Parathyroid adenoma (tissue), 2 donors: Measurements from ENCODE around the gene NCBP1.

Experiments
- H2AFZ ChIP-seq: fragments of 300-600 bp; sonication (generic); one replicate; pipeline ENCODE4 v1.7.0; 2017; ENCODE audit warnings: antibody characterized with exemption, mild to moderate bottlenecking
- H3K27ac ChIP-seq: fragments of 300-600 bp; sonication (generic); one replicate; pipeline ENCODE4 v1.7.0; 2017
- H3K27me3 ChIP-seq: fragments of 300-600 bp; sonication (generic); one replicate; pipeline ENCODE4 v1.7.0; 2017; ENCODE audit warnings: low read length; ENCODE audit not compliant: control insufficient read depth, insufficient read depth
- H3K36me3 ChIP-seq: fragments of 300-600 bp; sonication (generic); one replicate; pipeline ENCODE4 v1.7.0; 2017; ENCODE audit warnings: low read length; ENCODE audit not compliant: control insufficient read depth, insufficient read depth
- H3K4me1 ChIP-seq: fragments of 300-600 bp; sonication (generic); one replicate; pipeline ENCODE4 v1.7.0; 2017; ENCODE audit warnings: control low read depth
- H3K4me2 ChIP-seq: fragments of 300-600 bp; sonication (generic); one replicate; pipeline ENCODE4 v1.7.0; 2017; ENCODE audit warnings: low read length
- H3K4me3 ChIP-seq: fragments of 300-600 bp; sonication (generic); one replicate; pipeline ENCODE4 v1.7.0; 2017; ENCODE audit warnings: low read depth, low read length
- H3K79me2 ChIP-seq: fragments of 300-600 bp; sonication (generic); one replicate; pipeline ENCODE4 v1.7.0; 2017; ENCODE audit warnings: control low read depth
- H3K9ac ChIP-seq: fragments of 300-600 bp; sonication (generic); one replicate; pipeline ENCODE4 v1.7.0; 2017; ENCODE audit warnings: mild to moderate bottlenecking
- H3K9me3 ChIP-seq: fragments of 300-600 bp; sonication (generic); one replicate; pipeline ENCODE4 v1.7.0; 2017; ENCODE audit warnings: low read length; ENCODE audit not compliant: control insufficient read depth
- CTCF ChIP-seq: fragments of 300-600 bp; sonication (generic); IDR thresholded peaks from one replicate; pipeline ENCODE4 v1.7.0; 2017; ENCODE audit warnings: antibody characterized with exemption, mild to moderate bottlenecking
- donor health status: primary hyperparathyroidism.

Gene NCBP1

GRCh38 chr9:97651646-97652045, 18.0 kb downstream of the NCBP1 start:
- Histone ChIP-seq H3K79me2 (no peaks in the 10 kb centered on the region), H3K9ac (no peak overlapping the region), H2AFZ (no peak overlapping the region), H3K4me1 (no peaks in the 10 kb centered on the region), H3K27me3 (no peaks in the 10 kb centered on the region), H3K27ac (no peak overlapping the region), H3K4me3 (no peak overlapping the region), H3K4me2 (no peak overlapping the region), H3K36me3 (no peaks in the 10 kb centered on the region), H3K9me3 (no peaks in the 10 kb centered on the region)
- TF ChIP-seq CTCF = no peak

DNA sequence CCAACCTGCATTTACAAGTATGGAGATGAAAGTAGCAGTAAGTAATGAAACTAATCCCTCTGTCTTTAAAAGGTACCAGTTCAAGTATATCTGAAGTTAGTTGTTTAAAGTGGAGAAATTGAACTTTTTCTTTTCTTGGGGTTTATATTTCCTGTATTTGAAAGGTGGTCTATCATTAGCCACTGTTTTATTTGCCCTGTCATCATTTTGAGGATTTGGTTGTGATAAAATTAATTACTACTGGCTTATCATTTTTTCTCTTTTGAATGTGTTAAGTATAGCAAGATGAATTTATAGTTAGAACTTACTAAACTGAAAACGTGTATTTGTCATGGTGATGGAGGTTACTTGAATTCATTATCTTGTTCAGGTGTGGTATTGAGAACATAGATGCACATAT, 25.1 kb downstream of the NCBP1 start:
- Histone ChIP-seq H3K27me3 (no peaks in the 10 kb centered on the region), H3K4me2 (no peak overlapping the region), H3K27ac (no peak overlapping the region), H3K4me1 (no peaks in the 10 kb centered on the region), H3K9ac (no peak overlapping the region), H3K4me3 (no peak overlapping the region), H2AFZ (no peak overlapping the region), H3K9me3 (no peaks in the 10 kb centered on the region), H3K79me2 (no peaks in the 10 kb centered on the region), H3K36me3 (no peaks in the 10 kb centered on the region)
- TF ChIP-seq CTCF = no peak

- Histone ChIP-seq H2AFZ (no peak overlapping the region), H3K36me3 (no peaks in the 10 kb centered on the region), H3K79me2 (no peaks in the 10 kb centered on the region), H3K4me1 (no peaks in the 10 kb centered on the region), H3K9ac (no peak overlapping the region), H3K27me3 (no peaks in the 10 kb centered on the region), H3K27ac (no peak overlapping the region), H3K4me3 (no peak overlapping the region), H3K4me2 (no peak overlapping the region), H3K9me3 (no peaks in the 10 kb centered on the region)
- no peak for TF ChIP-seq CTCF
Observed at GRCh38 chr9:97659771-97660170, 26.1 kb downstream of the NCBP1 start.

GRCh38 chr9:97660340-97660739, 26.7 kb downstream of the NCBP1 start:
- Histone ChIP-seq H3K36me3 (no peaks in the 10 kb centered on the region), H3K9ac (no peak overlapping the region)

More at GRCh38 chr9:97660340-97660739, 26.7 kb downstream of the NCBP1 start:
- H3K9me3 ChIP-seq = no peaks in the 10 kb centered on the region
- no peaks in the 10 kb centered on the region for H3K79me2 ChIP-seq
- no peak for TF ChIP-seq CTCF
- H3K27me3 ChIP-seq = no peaks in the 10 kb centered on the region
- no peak overlapping the region for H3K4me3 ChIP-seq
- no peaks in the 10 kb centered on the region for H3K4me1 ChIP-seq
- H3K27ac ChIP-seq = no peak overlapping the region
- no peak overlapping the region for H3K4me2 ChIP-seq
- H2AFZ ChIP-seq = no peak overlapping the region
